ENCODE results near the gene YKT6.

DNA sequence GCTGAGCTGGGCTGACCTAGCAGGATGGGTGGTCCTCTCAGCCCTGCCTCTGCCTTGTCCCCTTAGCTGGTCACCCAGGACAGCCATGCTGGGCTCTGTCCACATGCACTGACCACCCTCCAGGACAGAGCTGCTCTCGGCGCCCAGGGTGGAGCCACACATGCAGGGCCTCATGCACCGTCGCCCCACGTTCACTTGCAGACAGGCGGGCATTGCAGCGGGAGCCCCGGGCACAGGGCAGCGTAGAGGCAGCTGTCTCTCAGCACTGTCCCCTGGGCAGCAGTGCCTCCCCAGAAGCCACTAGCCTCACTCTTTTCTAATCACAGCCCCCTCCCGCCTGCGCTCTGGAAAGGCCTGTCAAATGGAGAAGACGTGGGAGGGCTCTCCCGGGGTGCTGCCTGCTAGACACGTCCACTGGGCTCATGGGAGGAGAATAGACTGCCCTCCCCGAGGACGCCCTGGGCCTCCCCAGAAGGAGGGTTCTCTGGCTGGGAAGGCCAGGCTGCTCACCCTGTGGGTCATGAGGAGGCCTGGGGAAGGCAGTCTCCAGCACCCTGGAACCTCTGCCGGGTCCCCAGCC is 37.4 kb downstream of the YKT6 start:
- TF ChIP-seq, protein P1, sequence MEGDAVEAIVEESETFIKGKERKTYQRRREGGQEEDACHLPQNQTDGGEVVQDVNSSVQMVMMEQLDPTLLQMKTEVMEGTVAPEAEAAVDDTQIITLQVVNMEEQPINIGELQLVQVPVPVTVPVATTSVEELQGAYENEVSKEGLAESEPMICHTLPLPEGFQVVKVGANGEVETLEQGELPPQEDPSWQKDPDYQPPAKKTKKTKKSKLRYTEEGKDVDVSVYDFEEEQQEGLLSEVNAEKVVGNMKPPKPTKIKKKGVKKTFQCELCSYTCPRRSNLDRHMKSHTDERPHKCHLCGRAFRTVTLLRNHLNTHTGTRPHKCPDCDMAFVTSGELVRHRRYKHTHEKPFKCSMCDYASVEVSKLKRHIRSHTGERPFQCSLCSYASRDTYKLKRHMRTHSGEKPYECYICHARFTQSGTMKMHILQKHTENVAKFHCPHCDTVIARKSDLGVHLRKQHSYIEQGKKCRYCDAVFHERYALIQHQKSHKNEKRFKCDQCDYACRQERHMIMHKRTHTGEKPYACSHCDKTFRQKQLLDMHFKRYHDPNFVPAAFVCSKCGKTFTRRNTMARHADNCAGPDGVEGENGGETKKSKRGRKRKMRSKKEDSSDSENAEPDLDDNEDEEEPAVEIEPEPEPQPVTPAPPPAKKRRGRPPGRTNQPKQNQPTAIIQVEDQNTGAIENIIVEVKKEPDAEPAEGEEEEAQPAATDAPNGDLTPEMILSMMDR (IDR thresholded peaks at IDR 0.05): no peak
- TF ChIP-seq POLR2AphosphoS5 (IDR thresholded peaks at IDR 0.05) (no peak), EP300 (IDR thresholded peaks at IDR 0.05; ENCODE audit: low read depth) (no peak), POLR2A (IDR thresholded peaks at IDR 0.05) (no peak)

Data from transverse colon (tissue), 4 donors.